Brain microvascular endothelial cell (primary cell): ENCODE measurements around the gene PHYKPL.

Source experiments
- DNase-seq: peaks from one replicate; pipeline ENCODE4 v3.0.0-alpha.2; 2020
- H3K27ac ChIP-seq: fragments of 250-450 bp; sonication (Bioruptor Pico); 2 replicates; pipeline ENCODE4 v1.5.1; 2020; ENCODE audit warnings: mild to moderate bottlenecking, moderate library complexity
- H3K27me3 ChIP-seq: fragments of 250-450 bp; sonication (Bioruptor Pico); replicated peaks from 2 replicates; pipeline ENCODE4 v1.5.1; 2020; ENCODE audit warnings: mild to moderate bottlenecking
- H3K36me3 ChIP-seq: fragments of 250-450 bp; sonication (Bioruptor Pico); replicated peaks from 2 replicates; pipeline ENCODE4 v1.5.1; 2020; ENCODE audit warnings: mild to moderate bottlenecking
- H3K4me3 ChIP-seq: 2 replicates; pipeline ENCODE4 v1.5.1; 2011; ENCODE audit warnings: low read depth, mild to moderate bottlenecking, control low read depth, low read length, moderate library complexity
- in situ Hi-C: cut with HindIII; loops from 2 replicates; pipeline ENCODE4 v1.10.0; 2017; ENCODE audit warnings: low sequenced_read_pairs, low pct_ligation_motif_present
- TF ChIP-seq, protein P1 (sequence below): IDR thresholded peaks from 2 replicates; pipeline ENCODE4 v1.5.1; 2011; ENCODE audit warnings: low read depth, mild to moderate bottlenecking, moderate library complexity, low read length, control low read depth, inconsistent platforms; ENCODE audit errors: missing control alignments

The PHYKPL gene

GRCh38 chr5:178227138-178227659 lies 5.4 kb downstream of the PHYKPL start:
- peak; percentile 70 for DNase-seq
- no peak overlapping the region for H3K4me3 ChIP-seq
- in situ Hi-C loops = no loop called here
- H3K36me3 ChIP-seq = peaks cover 29% of the 10 kb centered on the region
- H3K27me3 ChIP-seq = no peaks in the 10 kb centered on the region
- peak overlapping the region; percentile 47 for H3K27ac ChIP-seq
- TF ChIP-seq, protein P1, sequence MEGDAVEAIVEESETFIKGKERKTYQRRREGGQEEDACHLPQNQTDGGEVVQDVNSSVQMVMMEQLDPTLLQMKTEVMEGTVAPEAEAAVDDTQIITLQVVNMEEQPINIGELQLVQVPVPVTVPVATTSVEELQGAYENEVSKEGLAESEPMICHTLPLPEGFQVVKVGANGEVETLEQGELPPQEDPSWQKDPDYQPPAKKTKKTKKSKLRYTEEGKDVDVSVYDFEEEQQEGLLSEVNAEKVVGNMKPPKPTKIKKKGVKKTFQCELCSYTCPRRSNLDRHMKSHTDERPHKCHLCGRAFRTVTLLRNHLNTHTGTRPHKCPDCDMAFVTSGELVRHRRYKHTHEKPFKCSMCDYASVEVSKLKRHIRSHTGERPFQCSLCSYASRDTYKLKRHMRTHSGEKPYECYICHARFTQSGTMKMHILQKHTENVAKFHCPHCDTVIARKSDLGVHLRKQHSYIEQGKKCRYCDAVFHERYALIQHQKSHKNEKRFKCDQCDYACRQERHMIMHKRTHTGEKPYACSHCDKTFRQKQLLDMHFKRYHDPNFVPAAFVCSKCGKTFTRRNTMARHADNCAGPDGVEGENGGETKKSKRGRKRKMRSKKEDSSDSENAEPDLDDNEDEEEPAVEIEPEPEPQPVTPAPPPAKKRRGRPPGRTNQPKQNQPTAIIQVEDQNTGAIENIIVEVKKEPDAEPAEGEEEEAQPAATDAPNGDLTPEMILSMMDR = no peak

DNA sequence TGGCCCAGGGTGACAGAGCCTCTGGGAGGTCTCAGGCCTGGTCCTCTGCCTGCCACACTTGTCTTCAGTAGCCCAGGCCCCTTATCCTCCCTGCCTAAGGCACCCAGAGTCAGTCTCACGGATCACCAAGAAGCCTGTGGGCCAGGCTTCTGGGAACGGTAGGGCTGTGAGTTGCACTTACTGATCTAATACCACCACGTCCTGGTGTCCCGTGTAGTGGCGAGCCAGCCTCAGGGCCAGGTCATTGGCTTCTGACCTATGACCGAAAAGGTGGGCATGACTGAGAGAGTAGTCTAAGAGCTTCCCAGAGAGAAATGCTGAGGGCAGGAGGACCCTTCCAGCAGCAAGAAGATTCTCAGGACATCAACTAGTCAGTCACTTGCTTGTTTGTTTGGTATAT lies 7.4 kb downstream of the PHYKPL start:
- TF ChIP-seq, protein P1 = no peak
- in situ Hi-C loops = no loop called here

GRCh38 chr5:178224403-178224802 lies 8.2 kb downstream of the PHYKPL start:
- TF ChIP-seq, protein P1 = no peak
- in situ Hi-C loops = no loop called here
- peaks cover 31% of the 10 kb centered on the region for H3K36me3 ChIP-seq
- H3K4me3 ChIP-seq = no peak overlapping the region
- H3K27ac ChIP-seq = no peak overlapping the region
- no peak for DNase-seq
- no peaks in the 10 kb centered on the region for H3K27me3 ChIP-seq

More for the DNA sequence above, 7.4 kb downstream of the PHYKPL start:
- H3K36me3 ChIP-seq = peaks cover 32% of the 10 kb centered on the region
- no peak for DNase-seq
- H3K27me3 ChIP-seq = no peaks in the 10 kb centered on the region
- H3K27ac ChIP-seq = no peak overlapping the region
- H3K4me3 ChIP-seq = no peak overlapping the region

- in situ Hi-C loops = no loop called here
- H3K27ac ChIP-seq = no peak overlapping the region
These were observed 8.7 kb downstream of the PHYKPL start for GRCh38 chr5:178223828-178224335.

DNA sequence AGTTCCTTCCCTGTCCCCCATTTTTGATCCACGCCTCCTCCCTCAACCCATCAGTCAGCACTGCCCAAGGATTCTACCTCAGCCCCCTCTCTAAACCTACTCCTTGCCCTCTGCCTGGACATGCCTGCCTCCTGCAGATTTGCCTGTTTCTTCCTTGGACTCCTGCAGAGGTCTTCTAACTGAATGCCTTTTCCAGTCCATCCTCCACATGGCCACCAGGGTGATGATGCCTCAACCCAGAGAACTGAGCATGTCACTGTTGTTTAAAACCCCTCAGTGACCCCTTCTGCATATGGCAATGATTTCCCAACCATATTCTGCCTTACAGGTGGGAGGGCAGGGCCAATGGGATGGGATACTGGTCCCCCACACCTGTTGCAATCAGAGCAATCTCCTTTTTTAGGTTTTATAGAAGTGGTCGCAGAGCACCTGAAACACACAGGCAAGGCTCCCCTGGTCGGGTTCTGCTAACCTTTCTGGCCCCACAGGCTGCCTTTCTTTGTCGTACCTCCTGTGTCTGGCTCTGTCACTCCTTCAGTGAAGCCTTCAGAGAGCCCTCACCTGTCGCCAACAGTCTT lies 9.3 kb downstream of the PHYKPL start:
- H3K36me3 ChIP-seq = peaks cover 23% of the 10 kb centered on the region
- no peak overlapping the region for H3K27ac ChIP-seq
- no peak overlapping the region for H3K4me3 ChIP-seq
- no peaks in the 10 kb centered on the region for H3K27me3 ChIP-seq
- TF ChIP-seq, protein P1 = peak; percentile 41
- in situ Hi-C loops = no loop called here
- no peak for DNase-seq

More at GRCh38 chr5:178223828-178224335, 8.7 kb downstream of the PHYKPL start:
- no peaks in the 10 kb centered on the region for H3K27me3 ChIP-seq
- DNase-seq = no peak
- TF ChIP-seq, protein P1 = no peak
- H3K36me3 ChIP-seq = peaks cover 28% of the 10 kb centered on the region
- no peak overlapping the region for H3K4me3 ChIP-seq

- in situ Hi-C loops = no loop called here
- no peaks in the 10 kb centered on the region for H3K27me3 ChIP-seq
- TF ChIP-seq, protein P1 = no peak
- no peak overlapping the region for H3K27ac ChIP-seq
- DNase-seq = no peak
- H3K36me3 ChIP-seq = peaks cover 14% of the 10 kb centered on the region
- no peak overlapping the region for H3K4me3 ChIP-seq
These were observed 10.3 kb downstream of the PHYKPL start for GRCh38 chr5:178222292-178222691.
